HG02759 (cell line): ENCODE data around the gene TSPAN9.

ENCODE experiments used
- ATAC-seq: cut with Tn5 transposase; IDR thresholded peaks from one replicate; pipeline ENCODE4 v1.9.1; 2021; ENCODE audit warnings: mild to moderate bottlenecking, moderate library complexity; ENCODE audit not compliant: unreplicated experiment

TSPAN9 gene

DNA sequence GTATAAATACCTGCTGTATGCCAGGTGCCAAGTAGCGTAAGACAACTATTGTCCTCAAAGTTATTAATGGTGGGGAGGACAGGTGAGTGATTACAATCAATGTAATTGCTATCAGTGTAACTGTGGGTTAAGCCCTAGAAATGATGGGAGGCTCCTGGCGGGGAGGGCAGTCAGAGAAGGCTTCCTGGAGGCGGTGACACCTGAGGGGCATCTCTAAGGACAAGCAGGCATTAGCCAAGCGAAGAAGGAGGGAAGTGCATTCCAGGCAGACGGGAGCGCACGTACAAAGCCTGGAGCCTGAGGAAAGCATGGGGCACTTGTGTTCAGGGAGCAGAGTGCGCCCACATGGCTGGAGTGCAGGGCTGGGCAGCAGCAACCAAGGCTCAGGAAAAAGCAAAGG lies 230.9 kb downstream of the TSPAN9 start:
- no peak for ATAC-seq

DNA sequence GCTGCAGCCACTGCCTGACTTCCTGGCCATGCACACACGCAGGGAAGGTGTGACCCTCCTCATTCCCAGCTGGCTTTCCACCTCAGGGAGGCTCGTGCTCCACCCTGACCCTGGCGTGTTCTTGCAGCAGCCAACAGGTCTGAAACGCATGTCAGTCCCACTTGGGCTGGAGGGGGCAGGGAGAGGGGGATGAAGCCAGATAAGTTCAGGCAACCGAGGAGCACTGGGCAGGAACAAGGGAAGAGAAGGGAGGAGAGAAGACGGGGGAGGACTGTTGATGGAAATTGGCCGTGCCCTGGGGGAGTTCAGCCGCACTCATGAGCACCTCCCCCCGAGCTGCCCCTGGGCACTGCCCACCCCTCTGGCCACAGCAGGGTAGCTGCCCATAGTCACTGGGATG lies 231.4 kb downstream of the TSPAN9 start:
- no peak for ATAC-seq

DNA sequence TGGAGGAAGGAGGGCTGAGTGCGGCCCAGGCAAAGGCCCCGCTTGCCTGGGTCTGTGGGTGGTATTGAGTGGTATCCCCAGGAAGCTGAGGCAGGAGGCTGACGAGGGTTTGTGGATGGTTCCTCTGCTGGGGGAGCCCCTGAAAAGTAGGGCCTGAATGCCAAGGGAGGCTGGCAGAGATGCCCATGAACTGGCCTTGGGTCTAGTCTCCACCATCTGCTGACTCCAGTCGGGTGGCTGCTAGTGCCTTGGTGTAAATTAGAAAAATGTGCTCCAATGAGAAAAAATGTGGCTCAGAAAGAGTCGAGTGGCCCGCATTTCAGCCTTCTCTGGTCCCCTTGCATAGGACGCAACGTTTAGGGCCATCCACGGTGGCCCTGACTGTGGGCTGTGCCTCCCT lies 232.6 kb downstream of the TSPAN9 start:
- ATAC-seq, result no peak

DNA sequence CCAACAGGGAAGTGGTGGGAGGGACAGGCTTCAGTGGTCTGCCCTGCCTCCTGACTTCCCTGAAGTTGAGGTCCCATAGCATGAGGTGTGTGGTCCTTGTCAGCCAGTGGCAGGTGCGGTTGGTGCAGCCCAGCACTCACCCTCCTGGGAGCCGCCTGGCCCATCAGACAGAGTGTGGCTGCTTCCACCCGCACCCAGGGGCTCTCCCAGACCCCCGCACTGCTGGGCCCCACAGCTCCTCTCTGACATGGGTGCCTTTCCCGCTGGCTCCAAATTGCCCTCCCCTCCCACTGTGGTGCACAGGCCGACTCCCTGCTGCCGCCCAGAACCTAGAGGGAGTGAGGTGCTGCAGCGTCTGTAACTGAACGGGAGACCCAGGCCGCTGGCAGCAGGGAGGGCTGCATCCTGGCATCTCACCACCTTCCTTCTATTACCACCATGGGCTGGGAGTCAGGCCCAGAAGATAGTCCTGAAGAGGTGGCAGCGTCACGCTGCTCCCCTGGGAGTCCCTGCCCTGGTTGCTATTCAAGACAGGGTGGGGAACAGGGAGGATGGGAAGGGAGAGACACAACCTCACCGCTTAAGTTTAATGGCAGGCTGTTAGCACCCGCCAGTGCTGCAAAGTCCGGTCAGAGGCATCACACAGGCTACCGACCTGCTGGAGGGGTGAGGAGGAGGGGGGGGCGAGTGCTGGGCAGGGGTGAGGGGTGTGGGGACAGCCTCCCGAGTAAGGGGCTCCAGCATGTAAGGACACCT lies 233.3 kb downstream of the TSPAN9 start:
- no peak for ATAC-seq

DNA sequence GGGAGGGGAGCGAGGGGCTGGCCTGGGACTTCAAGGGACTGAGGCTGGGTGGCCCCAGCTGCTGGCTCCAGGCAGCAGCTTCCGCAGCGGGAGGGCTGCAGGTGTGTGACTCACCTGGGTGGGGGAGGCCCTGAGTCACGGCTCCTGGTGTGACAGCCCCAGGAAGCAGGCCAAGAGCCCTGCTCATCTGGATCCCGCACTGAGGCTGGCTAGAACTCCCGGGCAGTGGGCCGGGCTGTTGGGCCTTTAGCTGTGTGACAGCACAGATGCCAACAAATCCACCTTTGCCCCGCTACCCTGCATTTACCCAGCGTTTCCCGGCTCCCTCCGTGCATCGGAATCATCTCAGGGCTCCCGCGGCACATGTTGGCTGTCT lies 233.8 kb downstream of the TSPAN9 start:
- ATAC-seq, result no peak

DNA sequence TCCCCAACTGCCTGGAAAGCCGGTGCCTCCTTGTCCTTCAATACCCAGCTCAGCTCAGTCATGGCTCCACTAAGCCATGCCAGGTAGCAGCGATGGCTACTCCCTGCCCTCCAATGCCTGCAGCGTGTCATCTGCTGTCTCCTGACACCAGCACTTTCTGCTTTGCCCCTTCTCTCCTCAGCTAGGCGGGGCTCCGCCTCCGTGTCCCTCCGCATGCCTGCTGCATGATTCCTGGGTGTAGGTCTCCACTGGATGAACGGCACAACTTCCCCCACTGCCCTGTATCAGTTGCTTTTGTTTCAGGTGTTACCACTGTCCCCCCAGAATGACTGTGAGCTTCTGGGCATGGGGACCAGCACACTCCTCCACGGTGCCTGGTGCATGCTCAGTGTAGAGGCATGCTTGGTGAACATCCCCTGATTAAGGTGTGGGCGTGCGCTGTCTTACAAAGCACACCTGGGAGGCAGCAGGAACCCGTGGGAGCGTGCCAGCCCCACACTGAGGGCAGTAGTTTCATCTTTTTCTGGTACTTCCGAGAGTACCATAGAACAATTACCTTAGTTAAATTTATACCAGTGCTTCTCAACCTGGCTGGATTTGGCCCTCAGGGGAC lies 234.4 kb downstream of the TSPAN9 start:
- no peak for ATAC-seq

DNA sequence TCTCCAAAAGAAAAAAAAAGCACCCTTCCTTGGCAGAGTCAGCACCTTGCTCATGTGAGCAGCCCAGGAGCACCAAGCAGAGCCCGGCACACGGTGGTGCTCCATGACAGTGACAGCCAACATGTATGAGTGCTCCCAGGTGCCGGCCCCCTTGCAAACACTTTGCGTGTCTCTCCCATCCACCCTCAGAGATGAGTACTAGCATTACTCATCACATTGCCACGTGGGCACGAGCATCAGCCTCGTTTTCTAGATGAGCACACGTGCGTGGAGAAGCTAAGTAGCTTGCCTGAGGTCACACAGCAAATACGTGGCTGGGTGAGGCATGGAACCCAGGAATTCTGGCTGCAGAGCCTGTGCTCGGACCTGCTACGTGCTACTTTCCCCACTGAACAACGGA lies 235.9 kb downstream of the TSPAN9 start:
- ATAC-seq, result no peak

DNA sequence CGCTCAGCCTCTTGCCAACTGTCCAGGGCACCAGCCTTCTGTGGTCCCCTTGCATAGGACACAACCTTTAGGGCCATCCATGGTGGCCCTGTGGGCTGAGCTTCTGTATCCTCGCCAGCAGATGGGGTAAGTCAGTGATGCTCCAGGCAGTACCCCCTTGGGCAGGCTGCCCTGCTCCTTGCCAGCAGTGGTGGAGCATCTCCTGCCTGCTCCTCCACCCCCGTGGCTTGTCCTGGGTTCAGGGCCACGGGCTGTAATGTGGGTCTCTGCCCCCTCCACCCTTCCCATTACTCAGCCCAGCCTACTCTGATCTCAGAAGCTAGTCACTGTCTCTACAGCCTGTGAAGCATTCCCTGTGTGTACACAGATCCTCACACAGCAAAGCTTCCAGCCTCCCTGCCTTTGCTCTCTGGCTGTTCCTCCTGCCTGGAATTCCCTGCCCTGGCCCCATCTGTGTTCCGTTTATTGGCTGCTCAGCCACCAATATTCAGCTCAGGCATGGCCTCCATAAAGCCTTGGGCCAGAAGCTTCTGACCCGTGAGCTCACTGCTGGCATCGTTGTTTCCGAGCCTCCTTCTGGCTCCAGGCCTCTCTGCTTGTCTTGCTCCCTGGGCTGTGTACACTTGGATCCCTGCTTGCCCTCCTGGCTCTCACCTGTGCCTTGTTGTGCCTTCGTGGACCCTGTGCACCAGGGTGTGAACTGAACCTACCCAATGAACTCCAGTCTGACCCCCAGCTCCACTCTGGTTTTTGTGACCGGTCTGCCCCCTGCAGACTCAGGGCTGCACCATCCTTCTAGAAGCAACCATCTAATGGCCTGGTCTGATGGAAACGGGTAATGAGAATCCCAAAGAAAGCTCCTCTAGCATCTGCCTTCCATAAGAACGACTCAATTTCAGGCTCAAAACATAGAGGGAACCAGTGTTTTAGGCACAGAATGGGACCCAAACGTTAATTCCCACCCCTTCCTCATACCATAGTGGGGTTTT lies 236.8 kb downstream of the TSPAN9 start:
- ATAC-seq, result no peak

DNA sequence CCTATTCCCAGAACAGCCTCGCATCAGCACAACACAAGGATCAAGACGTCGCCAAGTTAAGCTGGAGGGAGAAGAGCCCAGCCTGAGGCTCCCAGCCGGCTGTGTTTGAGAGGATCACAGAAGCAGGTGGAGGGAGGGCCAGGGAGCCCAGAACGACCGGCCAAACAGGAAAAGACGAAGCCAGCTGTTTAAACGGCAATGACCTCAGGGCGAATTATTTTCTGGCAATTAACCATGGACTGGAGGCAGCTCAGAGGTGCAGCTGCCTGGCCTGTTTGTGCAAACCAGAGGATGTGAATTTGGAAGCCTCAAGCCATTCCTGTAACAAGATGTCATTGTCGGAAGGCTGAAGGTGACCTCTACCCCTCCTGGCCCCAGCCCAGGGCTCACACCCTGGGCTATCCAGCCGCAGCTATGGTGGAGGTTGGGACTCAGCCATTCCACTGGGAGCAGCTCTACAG lies 238.1 kb downstream of the TSPAN9 start:
- ATAC-seq, result no peak

DNA sequence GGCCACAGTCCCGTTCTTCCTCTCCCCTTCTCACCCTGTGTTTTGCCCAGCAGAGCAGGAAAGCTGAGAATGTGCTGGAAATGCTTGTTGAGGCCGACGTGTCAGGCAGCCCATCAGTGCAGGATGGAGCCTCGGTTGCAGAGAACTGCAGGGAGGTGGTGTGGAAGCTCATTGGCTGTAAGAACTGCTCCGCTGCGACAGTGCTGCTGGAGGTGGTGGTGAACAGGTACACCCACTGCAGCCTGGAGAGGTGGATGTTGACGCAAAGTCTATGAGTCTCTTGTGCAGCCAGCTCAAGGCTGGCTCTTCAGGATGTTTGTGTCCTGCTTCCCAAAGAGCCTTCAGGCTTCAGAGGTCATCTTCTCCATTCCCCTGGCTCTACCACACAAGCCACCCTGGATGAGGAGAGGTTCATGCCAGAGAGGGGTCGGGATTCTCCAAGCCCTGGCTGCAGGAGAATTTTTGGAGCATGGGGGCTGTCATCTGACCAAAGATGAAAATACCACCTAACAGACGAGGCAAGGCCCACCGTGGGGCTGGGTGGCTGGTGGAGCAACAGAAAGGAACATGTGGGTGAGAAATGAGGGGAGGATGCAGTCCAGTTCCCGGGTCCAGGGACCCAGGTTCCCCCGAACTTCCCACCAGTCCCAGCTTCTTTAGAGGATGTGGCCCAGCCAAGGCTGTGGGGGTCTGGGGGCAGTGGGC lies 239.7 kb downstream of the TSPAN9 start:
- ATAC-seq, result no peak

DNA sequence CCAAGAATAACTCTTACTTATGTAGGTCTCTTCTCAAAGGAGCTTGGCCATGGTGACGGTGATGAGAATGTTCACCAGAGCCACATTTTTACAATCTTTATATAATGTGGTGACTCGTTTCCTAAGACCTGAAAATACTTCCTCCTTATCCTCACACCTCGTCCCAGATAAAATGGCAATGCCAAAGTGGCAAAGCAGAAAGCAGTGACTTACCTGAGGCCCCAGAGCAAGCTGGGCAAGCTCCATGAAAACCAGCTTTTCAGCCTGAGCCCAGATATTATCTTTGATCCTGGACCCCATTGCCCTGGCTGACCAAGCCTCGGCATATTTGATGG lies 240.3 kb downstream of the TSPAN9 start:
- ATAC-seq, result no peak

DNA sequence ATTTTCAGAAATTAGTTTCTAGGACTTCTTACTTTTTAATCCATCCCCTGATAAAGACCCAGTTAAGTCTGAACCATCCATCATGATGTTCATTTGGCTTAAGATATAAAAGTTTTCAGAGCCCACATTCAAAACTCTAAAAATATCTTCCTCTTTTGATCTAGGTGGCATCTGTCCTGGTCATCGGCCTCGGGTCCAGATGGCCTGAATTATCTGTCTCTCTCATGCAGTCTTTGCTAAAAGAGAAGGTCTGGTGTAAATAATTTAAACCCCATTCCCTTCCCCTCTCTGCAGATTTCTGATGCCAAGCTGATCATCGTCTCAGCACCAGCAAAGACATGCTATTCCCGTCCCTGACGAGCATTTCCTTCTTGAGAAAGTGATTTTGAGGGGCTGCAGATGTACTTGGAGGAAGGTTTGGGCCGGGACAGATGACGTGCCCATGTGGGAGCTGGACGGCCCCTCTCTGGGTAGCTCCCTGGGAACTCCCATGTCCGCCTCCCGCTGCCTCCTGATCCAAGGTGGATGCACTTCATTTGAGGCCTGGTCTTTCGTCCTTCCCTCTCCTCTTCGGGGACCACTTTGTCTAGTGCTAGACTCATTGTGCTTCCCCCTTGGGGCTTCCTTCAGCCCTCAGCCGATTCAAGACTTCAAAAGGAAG lies 240.8 kb downstream of the TSPAN9 start:
- no peak for ATAC-seq

DNA sequence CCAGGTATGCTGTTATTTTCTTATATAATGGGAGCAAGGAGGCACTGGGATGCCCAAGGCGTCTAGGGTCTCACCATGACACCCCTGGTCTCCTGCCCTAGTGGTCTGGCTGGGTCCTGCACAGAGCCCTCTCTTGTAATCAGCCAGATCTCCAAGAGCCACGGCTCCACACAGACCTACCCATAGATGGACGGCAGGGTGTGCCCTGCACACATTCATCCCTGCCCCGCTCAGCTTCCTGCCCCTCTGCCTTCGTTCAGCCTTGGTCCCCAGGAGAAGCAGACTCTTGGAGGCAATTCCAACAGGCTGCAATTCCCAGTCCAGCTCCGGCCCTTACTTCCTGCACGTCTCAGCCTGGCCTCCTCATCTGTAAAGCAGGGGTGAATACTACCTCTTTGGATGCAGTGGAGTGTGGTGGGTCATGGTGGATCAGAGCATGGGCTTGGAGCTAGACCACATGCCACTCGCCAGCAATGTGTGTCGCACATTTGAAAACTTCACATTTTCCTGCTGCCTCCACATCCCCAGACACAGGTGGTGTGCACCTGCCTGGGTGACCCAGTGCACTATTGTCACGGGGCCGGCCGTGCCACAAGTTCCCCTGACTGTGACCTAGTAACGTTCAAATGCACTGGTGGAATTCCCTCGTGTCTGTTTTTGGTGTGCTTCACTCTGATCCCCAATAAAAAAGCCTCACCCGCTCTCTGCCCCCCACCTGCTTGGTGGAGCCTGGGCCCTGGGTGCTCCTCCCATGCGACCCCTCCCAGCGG lies 242.7 kb downstream of the TSPAN9 start:
- ATAC-seq, result no peak

DNA sequence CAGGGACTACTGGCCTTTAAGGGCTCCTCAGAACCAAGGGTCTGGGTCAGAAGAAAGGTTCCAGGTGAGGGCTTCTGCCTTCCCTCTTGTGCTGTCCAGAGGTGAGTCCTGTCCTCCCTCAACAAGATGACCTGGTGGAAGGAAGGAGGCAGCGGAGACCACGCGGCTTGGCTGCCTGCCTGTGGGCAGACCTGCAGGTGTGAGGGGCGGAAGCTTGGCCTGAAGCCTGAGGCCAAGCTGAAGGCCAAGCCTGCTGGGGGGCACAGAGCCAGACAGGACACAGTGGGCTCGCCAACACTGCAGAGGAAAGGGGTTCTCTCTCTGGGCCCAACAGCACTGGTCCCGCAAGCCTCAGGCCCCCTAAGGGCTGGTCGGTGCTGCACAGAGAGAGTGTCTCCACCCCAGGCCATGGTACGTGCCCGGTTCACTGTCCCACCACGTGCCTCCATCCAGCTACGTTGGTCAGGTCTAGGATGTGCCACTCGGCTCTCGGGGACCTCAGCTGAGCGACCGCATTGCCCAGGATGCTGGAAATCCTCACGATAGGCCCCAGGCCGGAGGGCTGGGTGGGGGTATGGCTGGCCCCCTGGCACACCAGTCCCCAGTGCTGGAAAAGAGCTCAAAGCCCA lies 243.8 kb downstream of the TSPAN9 start:
- no peak for ATAC-seq

DNA sequence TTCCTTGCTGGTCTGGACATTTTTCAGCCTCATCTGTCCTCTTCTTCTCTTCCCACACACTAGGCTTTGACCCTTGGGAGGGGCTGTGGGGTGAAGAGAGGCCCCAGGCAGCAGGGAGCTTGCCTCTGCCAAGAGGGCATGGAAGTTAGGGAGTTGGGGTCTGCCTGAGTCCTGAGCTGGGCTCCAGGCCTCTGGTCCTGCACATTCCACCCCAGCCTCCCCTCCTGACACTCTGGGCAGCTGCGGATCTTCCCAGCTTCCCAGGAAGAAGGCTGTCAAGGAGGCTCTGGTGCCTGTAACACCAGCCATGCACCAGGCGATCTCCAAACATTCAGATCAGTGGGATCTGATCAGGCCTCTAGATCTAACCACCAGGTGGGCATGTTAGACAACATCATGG lies 244.7 kb downstream of the TSPAN9 start:
- ATAC-seq, result no peak

DNA sequence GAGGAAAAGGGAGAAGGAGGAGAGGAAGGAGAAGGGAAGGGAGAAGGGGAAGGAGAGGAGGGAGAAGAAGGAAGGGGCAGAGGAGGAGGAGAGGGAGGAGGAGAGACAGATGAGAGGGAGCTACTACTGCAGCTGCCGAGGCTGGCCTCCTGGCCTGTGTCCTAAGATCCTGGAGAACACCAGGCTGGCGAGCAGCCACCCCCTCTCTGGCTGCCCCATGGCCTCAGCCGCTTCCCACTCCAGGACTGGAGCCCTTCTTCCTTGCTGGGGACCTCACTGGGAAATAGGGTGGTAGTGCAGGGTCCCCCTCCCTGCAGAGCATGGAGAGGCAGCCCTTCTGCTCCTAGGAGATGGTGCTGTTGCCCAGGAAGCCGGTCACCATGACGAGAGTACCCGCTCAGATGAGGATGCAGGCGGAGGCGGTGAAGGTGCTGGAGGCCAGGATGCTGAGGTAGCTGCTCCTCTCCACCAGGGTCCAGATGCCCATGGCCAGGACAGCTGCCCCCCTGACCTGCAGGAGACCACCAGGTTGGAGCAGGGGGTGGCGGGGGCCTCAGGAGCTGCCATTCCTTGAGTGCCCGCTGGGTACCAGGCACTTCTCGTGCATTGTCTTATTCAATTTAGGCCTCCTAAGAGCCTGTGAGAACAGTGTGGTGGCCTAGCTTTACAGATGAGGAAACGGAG lies 246.0 kb downstream of the TSPAN9 start:
- ATAC-seq, result no peak

DNA sequence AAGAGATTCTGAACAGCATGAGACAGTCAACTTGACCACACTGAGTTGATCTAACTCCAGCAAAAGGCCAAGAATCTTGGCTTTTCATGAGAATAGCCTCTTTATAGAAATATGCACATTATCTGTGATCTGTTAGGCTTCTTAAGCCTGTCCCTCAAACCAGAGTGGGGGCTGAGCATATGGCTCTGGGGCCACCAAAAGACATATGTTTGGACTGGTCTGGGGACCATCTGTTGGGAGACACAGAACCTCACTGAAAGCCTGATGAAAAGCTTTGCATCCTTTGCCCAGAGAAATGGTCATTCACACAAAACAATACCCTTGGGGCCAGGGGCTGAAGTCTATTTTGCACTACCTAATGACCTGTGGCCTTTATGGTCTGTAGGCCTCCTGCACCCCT lies 248.6 kb downstream of the TSPAN9 start:
- no peak for ATAC-seq

DNA sequence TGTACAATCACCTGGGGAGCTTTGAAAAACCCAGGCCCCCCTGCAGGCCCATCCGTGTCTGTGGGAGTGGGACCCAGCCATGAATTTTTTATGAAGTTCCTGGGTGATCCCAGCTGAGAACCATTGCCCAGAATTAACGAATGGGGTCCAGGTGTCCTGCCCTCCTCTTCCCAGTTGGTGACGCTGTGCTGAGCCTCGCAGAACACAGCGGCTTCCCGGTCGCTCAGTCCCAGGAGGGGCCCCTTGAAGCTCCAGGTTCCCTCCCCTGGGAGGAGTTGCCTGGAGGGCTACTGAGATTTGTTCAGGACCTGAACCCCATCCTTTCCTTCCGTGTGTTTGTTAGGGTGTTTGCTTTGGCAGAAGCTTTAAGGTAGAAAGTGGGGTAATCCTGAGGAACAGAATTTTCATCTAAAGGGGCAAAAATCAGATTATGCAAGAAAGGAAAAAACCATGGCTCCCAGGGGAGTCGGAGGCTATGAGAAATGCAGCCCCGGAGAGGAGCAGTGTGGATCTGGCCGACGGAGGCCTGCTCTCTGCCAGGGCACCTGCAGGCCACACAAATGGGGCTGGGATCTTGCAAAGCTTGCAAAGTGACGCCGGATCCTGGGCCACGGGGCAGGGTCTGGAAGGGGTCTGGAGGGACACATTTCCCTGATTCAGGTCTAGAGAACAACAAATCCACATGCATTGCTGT lies 249.1 kb downstream of the TSPAN9 start:
- ATAC-seq, result no peak
